GM23248 (cell line): ENCODE measurements around the gene C9orf153.

Source experiments
- EZH2 ChIP-seq: fragments of 200-600 bp; sonication (generic); IDR thresholded peaks from 2 replicates; pipeline ENCODE4 v1.6.1; 2018; ENCODE audit warnings: antibody characterized with exemption, mild to moderate bottlenecking; ENCODE audit not compliant: insufficient read depth, poor library complexity, severe bottlenecking
- EZH2phosphoT487 ChIP-seq: fragments of 200-600 bp; sonication (generic); IDR thresholded peaks from 2 replicates; pipeline ENCODE4 v1.6.1; 2018; ENCODE audit warnings: antibody characterized with exemption, moderate library complexity, mild to moderate bottlenecking, low read depth; ENCODE audit not compliant: insufficient read depth

DNA sequence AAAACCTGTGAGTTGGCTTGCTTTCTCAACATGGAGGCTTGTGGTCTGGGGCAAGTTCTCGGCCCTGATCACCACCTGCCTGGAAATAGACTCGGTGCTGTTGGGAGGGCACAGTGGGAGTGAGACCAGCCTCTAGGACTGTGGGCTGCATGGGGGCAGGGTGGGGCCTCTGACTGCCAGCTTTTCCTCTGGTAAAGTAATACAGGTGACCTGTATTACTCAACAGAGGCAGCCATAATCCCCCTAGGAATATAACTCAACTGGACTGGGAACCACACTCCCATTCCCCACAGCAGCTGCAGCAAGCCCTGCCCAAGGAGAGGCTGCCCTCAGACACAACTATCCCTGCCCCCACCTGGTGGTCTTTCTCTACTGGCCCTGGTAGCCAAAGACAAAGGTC lies 72.8 kb downstream of the C9orf153 start:
- TF ChIP-seq EZH2 (no peak), EZH2phosphoT487 (no peak)
